Measurements from ENCODE around the gene IL1R1. TPM values are rescaled to one million over a fixed set of nuclear protein-coding genes. Genes with fewer than 3 reads are reported as not detected.

IL1R1 gene
- total RNA-seq, 1 donor from 2014 or later = 152 TPM

- no peak for TF ChIP-seq CTCF (IDR thresholded peaks at IDR 0.05)
- ATAC-seq (no peak), DNase-seq (no peak)
- intact Hi-C loops (cut with DNase I) = no loop called here
- H3K4me3 ChIP-seq = no peak overlapping the region
- no peak overlapping the region for H3K27ac ChIP-seq
- H3K9me3 ChIP-seq = no peaks in the 10 kb centered on the region
- H3K27me3 ChIP-seq (ENCODE audit: low read depth) = no peaks in the 10 kb centered on the region
- peaks cover 11% of the 10 kb centered on the region for H3K4me1 ChIP-seq
- H3K36me3 ChIP-seq = no peaks in the 10 kb centered on the region
Observed at GRCh38 chr2:102190430-102191107, 48.0 kb downstream of the IL1R1 start.

GRCh38 chr2:102191501-102191900 is 49.0 kb downstream of the IL1R1 start:
- ATAC-seq (no peak), DNase-seq (no peak)
- H3K9me3 ChIP-seq = no peaks in the 10 kb centered on the region
- intact Hi-C loops (cut with DNase I) = no loop called here
- no peak overlapping the region for H3K27ac ChIP-seq
- no peaks in the 10 kb centered on the region for H3K27me3 ChIP-seq (ENCODE audit: low read depth)
- H3K4me3 ChIP-seq = no peak overlapping the region
- TF ChIP-seq CTCF (IDR thresholded peaks at IDR 0.05) = no peak
- no peaks in the 10 kb centered on the region for H3K36me3 ChIP-seq
- H3K4me1 ChIP-seq = peaks cover 9% of the 10 kb centered on the region

- ATAC-seq = no peak
- Histone ChIP-seq H3K4me3 (no peak overlapping the region), H3K4me1 (no peaks in the 10 kb centered on the region), H3K36me3 (no peaks in the 10 kb centered on the region), H3K27ac (no peak overlapping the region), H3K9me3 (no peaks in the 10 kb centered on the region), H3K27me3 (ENCODE audit: low read depth) (no peaks in the 10 kb centered on the region)
- no peak for TF ChIP-seq CTCF (IDR thresholded peaks at IDR 0.05)
- DNase-seq = no peak
- intact Hi-C loops (cut with DNase I) = no loop called here
Observed at GRCh38 chr2:102193074-102193473, 50.5 kb downstream of the IL1R1 start.

- intact Hi-C loops (cut with DNase I) = no loop called here
- Histone ChIP-seq H3K36me3 (no peaks in the 10 kb centered on the region), H3K4me1 (no peaks in the 10 kb centered on the region), H3K27ac (no peak overlapping the region), H3K27me3 (ENCODE audit: low read depth) (no peaks in the 10 kb centered on the region), H3K4me3 (no peak overlapping the region), H3K9me3 (no peaks in the 10 kb centered on the region)
- TF ChIP-seq CTCF (IDR thresholded peaks at IDR 0.05) = no peak
- DNase-seq (no peak), ATAC-seq (no peak)
Observed at GRCh38 chr2:102194609-102195268, 52.2 kb downstream of the IL1R1 start.

GRCh38 chr2:102197389-102198137 is 55.0 kb downstream of the IL1R1 start:
- intact Hi-C loops (cut with DNase I) = no loop called here
- DNase-seq = no peak
- TF ChIP-seq CTCF (IDR thresholded peaks at IDR 0.05) = no peak

More at GRCh38 chr2:102197389-102198137, 55.0 kb downstream of the IL1R1 start:
- no peaks in the 10 kb centered on the region for H3K9me3 ChIP-seq
- no peak for ATAC-seq
- H3K36me3 ChIP-seq = no peaks in the 10 kb centered on the region
- H3K4me1 ChIP-seq = no peaks in the 10 kb centered on the region
- H3K27ac ChIP-seq = no peak overlapping the region
- no peak overlapping the region for H3K4me3 ChIP-seq
- no peaks in the 10 kb centered on the region for H3K27me3 ChIP-seq (ENCODE audit: low read depth)

Data from lower lobe of right lung (tissue), 2 donors.